ENCODE measurements around the gene SYNE2. TPM values are rescaled to one million over a fixed set of nuclear protein-coding genes. Genes with fewer than 3 reads are reported as not detected.

Gene SYNE2
- total and polyA plus RNA-seq, 9 donors = 65.1 to 262 (median 180) TPM

- H3K9me3 ChIP-seq = no peaks in the 10 kb centered on the region
- H3K4me3 ChIP-seq = no peak overlapping the region
- intact Hi-C loops (cut with DNase I) = no loop called here
- peaks cover 3% of the 10 kb centered on the region for H3K4me1 ChIP-seq (ENCODE audit: insufficient read depth)
- no peaks in the 10 kb centered on the region for H3K36me3 ChIP-seq
- WGBS, 3 donors = 12 to 15% (median 15%) methylated on average over 2 of the region's 2 CpGs
- no peaks in the 10 kb centered on the region for H3K27me3 ChIP-seq
- H3K27ac ChIP-seq = no peak overlapping the region
- no peak for DNase-seq
- TF ChIP-seq CTCF (IDR thresholded peaks at IDR 0.05) = no peak
- TF ChIP-seq EP300 (IDR thresholded peaks at IDR 0.05) = no peak
- TF ChIP-seq POLR2A (IDR thresholded peaks at IDR 0.05) = no peak
Observed at GRCh38 chr14:63962906-63963305, 110.1 kb downstream of the SYNE2 start.

GRCh38 chr14:63963439-63963838 is 110.6 kb downstream of the SYNE2 start:
- no peak for DNase-seq
- no peaks in the 10 kb centered on the region for H3K9me3 ChIP-seq
- intact Hi-C loops (cut with DNase I) = no loop called here
- H3K27ac ChIP-seq = no peak overlapping the region
- WGBS, 3 donors = 54 to 61% (median 60%) methylated on average over 2 of the region's 2 CpGs
- no peaks in the 10 kb centered on the region for H3K27me3 ChIP-seq
- TF ChIP-seq POLR2A (IDR thresholded peaks at IDR 0.05) = no peak
- no peak for TF ChIP-seq EP300 (IDR thresholded peaks at IDR 0.05)
- TF ChIP-seq CTCF (IDR thresholded peaks at IDR 0.05) = no peak
- peaks cover 3% of the 10 kb centered on the region for H3K4me1 ChIP-seq (ENCODE audit: insufficient read depth)
- no peak overlapping the region for H3K4me3 ChIP-seq
- H3K36me3 ChIP-seq = peaks cover 4% of the 10 kb centered on the region

GRCh38 chr14:63964113-63964512 is 111.3 kb downstream of the SYNE2 start:
- no peak for DNase-seq
- H3K4me1 ChIP-seq (ENCODE audit: insufficient read depth) = peaks cover 3% of the 10 kb centered on the region
- intact Hi-C loops (cut with DNase I) = no loop called here
- no peaks in the 10 kb centered on the region for H3K27me3 ChIP-seq
- no peak overlapping the region for H3K27ac ChIP-seq
- TF ChIP-seq CTCF (IDR thresholded peaks at IDR 0.05) = no peak
- TF ChIP-seq EP300 (IDR thresholded peaks at IDR 0.05) = no peak
- TF ChIP-seq POLR2A (IDR thresholded peaks at IDR 0.05) = no peak
- H3K4me3 ChIP-seq = no peak overlapping the region
- WGBS, 3 donors = 81 to 84% (median 81%) methylated on average over 2 of the region's 2 CpGs
- no peaks in the 10 kb centered on the region for H3K9me3 ChIP-seq
- peaks cover 4% of the 10 kb centered on the region for H3K36me3 ChIP-seq

GRCh38 chr14:63966407-63966806 is 113.6 kb downstream of the SYNE2 start:
- intact Hi-C loops (cut with DNase I) = no loop called here

More at GRCh38 chr14:63966407-63966806, 113.6 kb downstream of the SYNE2 start:
- Histone ChIP-seq H3K27ac (no peak overlapping the region), H3K27me3 (no peaks in the 10 kb centered on the region), H3K9me3 (no peaks in the 10 kb centered on the region), H3K4me3 (no peak overlapping the region), H3K4me1 (ENCODE audit: insufficient read depth) (peaks cover 3% of the 10 kb centered on the region), H3K36me3 (peaks cover 4% of the 10 kb centered on the region)
- no peak for TF ChIP-seq POLR2A (IDR thresholded peaks at IDR 0.05)
- no peak for TF ChIP-seq EP300 (IDR thresholded peaks at IDR 0.05)
- TF ChIP-seq CTCF (IDR thresholded peaks at IDR 0.05) = no peak
- WGBS, 3 donors = 93 to 97% (median 93%) methylated on average over 5 of the region's 5 CpGs
- no peak for DNase-seq
